Liver (tissue), 9 donors: ENCODE measurements around the gene IPPK. TPM values are rescaled to one million over a fixed set of nuclear protein-coding genes. Genes with fewer than 3 reads are reported as not detected.

Experiments
- DNase-seq: peaks from one replicate; pipeline ENCODE4 v3.0.0-alpha.2; 2017; ENCODE audit warnings: low spot score
- H3K27ac ChIP-seq, 2 donors: one replicate each; pipeline ENCODE4 v1.7.0; 2013; ENCODE audit warnings: inconsistent platforms in 2 of 2, low read length in 2 of 2, control low read depth in 1 of 2, low read depth in 1 of 2, mild to moderate bottlenecking in 1 of 2
- H3K27me3 ChIP-seq, 4 donors: one replicate each; pipeline versions ENCODE4 v1.6.1 to v1.7.0; 2013; ENCODE audit warnings: low read length in 3 of 4, inconsistent platforms in 1 of 4, mild to moderate bottlenecking in 1 of 4, moderate library complexity in 1 of 4; ENCODE audit not compliant: control insufficient read depth in 4 of 4, insufficient read depth in 4 of 4
- H3K36me3 ChIP-seq, 4 donors: one replicate each; pipeline versions ENCODE4 v1.6.1 to v1.7.0; 2013; ENCODE audit warnings: low read length in 3 of 4, mild to moderate bottlenecking in 3 of 4, low read depth in 1 of 4, moderate library complexity in 1 of 4; ENCODE audit not compliant: control insufficient read depth in 4 of 4, insufficient read depth in 3 of 4
- H3K4me1 ChIP-seq, 4 donors: one replicate each; pipeline versions ENCODE4 v1.6.1 to v1.7.0; 2013; ENCODE audit warnings: low read length in 3 of 4, mild to moderate bottlenecking in 3 of 4, moderate library complexity in 1 of 4; ENCODE audit not compliant: control insufficient read depth in 4 of 4, insufficient read depth in 4 of 4
- H3K4me3 ChIP-seq, 3 donors: one replicate each; pipeline versions ENCODE4 v1.6.1 to v1.7.0; 2013; ENCODE audit warnings: low read length in 3 of 3, control low read depth in 1 of 3, low read depth in 1 of 3, mild to moderate bottlenecking in 1 of 3
- H3K9ac ChIP-seq, 2 donors: one replicate each; pipeline ENCODE4 v1.7.0; 2013; ENCODE audit warnings: low read length in 2 of 2, mild to moderate bottlenecking in 2 of 2, moderate library complexity in 2 of 2, control low read depth in 1 of 2, low read depth in 1 of 2
- H3K9me3 ChIP-seq, 4 donors: one replicate each; pipeline versions ENCODE4 v1.6.1 to v1.7.0; 2013; ENCODE audit warnings: low read length in 3 of 4; ENCODE audit not compliant: control insufficient read depth in 4 of 4
- CTCF ChIP-seq: fragments of 150-350 bp; IDR thresholded peaks from 2 replicates; pipeline ENCODE4 v1.5.1; 2017; ENCODE audit warnings: improper control_type of control experiment, low read depth, low read length; ENCODE audit not compliant: missing input control
- EGR1 ChIP-seq, 2 donors: IDR thresholded peaks; 2 replicates each; pipeline ENCODE4 v1.6.1; 2016 to 2018; ENCODE audit warnings: antibody characterized with exemption in 2 of 2, low read depth in 2 of 2
- HNF4A ChIP-seq, 2 donors: conservative IDR thresholded peaks; 2 replicates each; pipeline ENCODE4 v1.6.1; 2016; ENCODE audit warnings: antibody characterized with exemption in 2 of 2, mild to moderate bottlenecking in 2 of 2
- HNF4G ChIP-seq: IDR thresholded peaks from 2 replicates; pipeline ENCODE4 v1.6.1; 2016; ENCODE audit warnings: antibody characterized with exemption
- JUND ChIP-seq, 2 donors: IDR thresholded peaks; 2 replicates each; pipeline ENCODE4 v1.6.1; 2016; ENCODE audit warnings: antibody characterized with exemption in 2 of 2
- NR2F2 ChIP-seq: IDR thresholded peaks from 2 replicates; pipeline ENCODE4 v1.6.1; 2016; ENCODE audit warnings: antibody characterized with exemption
- RAD21 ChIP-seq, 2 donors: IDR thresholded peaks; 2 replicates each; pipeline ENCODE4 v1.6.1; 2016; ENCODE audit warnings: antibody characterized with exemption in 2 of 2, mild to moderate bottlenecking in 2 of 2
- REST ChIP-seq: IDR thresholded peaks from 2 replicates; pipeline ENCODE4 v1.6.1; 2016; ENCODE audit warnings: antibody characterized with exemption, mild to moderate bottlenecking
- SP1 ChIP-seq: IDR thresholded peaks from 2 replicates; pipeline ENCODE4 v1.6.1; 2018; ENCODE audit warnings: antibody characterized with exemption, mild to moderate bottlenecking
- TAF1 ChIP-seq: conservative IDR thresholded peaks from 2 replicates; pipeline ENCODE4 v1.6.1; 2016; ENCODE audit warnings: antibody characterized with exemption, mild to moderate bottlenecking
- WGBS: extraction: QIAGEN DNeasy Blood & Tissue Kit; methylation state at CpG from one replicate; pipeline ENCODE4 v1.1.7; 2013; 5-methylcytosine and 5-hydroxymethylcytosine counted together
- polyA plus RNA-seq, 2 donors: library from polyadenylated mRNA; stranded (reverse) in 1 of 2; unstranded in 1 of 2; fragments of 200-250 nt in 1 of 2; fragments of >200 nt in 1 of 2; fragmentation: Nextera tagmentation in 1 of 2; extraction: Ambion mirVana in 1 of 2; gene quantifications; one replicate each; pipeline versions ENCODE4 v1.2.1 to v1.2.3, GENCODE V29; 2013 to 2015
- total RNA-seq, 2 donors: library from RNA; depleted of rRNA; stranded (reverse); fragments of >200 nt; gene quantifications; one replicate each; pipeline ENCODE4 v1.2.3, GENCODE V29; 2014
- TF ChIP-seq, protein P1 (sequence below): IDR thresholded peaks from 2 replicates; pipeline ENCODE4 v1.6.1; 2016; ENCODE audit warnings: antibody characterized with exemption
- donor health status: healthy.
- donor health status: healthy.
- donor health status: healthy.
- donor health status: healthy.
- donor health status: healthy.

Gene IPPK
- total and polyA plus RNA-seq, 4 donors, result 2.1 to 5.9 (median 3.6) TPM

DNA sequence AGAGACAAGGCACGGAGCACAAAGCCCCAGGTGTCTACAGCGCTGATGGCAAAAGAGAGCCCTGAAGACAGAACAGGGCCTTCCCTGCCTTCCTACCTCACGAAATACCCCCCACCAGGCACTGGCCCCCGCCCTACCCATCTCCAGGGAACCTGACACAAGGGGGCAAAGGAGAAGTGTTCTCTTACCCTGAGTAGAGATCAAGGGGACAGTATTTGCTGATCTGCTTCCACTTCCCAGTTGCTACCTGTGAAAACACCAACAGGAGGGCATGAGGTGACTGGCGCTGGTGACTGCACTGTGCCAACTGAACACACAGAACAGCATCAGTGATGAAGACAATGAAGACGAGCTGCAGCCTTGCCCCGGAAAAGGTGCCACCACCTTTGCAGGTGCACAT is 27.4 kb downstream of the IPPK start:
- Histone ChIP-seq H3K9ac (no peak overlapping the region), H3K27me3 (no peaks in the 10 kb centered on the region), H3K27ac (no peak overlapping the region), H3K4me1 (no peaks in the 10 kb centered on the region), H3K4me3 (no peak overlapping the region), H3K36me3 (peaks cover 21 to 76% (median 48%) of the 10 kb centered on the region in 4 donors), H3K9me3 (no peaks in the 10 kb centered on the region)
- TF ChIP-seq TAF1, result no peak
- TF ChIP-seq CTCF, result no peak
- no peak for TF ChIP-seq REST
- TF ChIP-seq JUND (IDR thresholded peaks at IDR 0.05), result no peak
- TF ChIP-seq RAD21 (IDR thresholded peaks at IDR 0.05), result no peak
- no peak for TF ChIP-seq SP1
- no peak for TF ChIP-seq HNF4G
- TF ChIP-seq EGR1 (IDR thresholded peaks at IDR 0.05; ENCODE audit: low read depth in 2 of 2), result no peak
- WGBS, result 96% methylated on average over 7 of the region's 7 CpGs
- DNase-seq, result no peak

DNA sequence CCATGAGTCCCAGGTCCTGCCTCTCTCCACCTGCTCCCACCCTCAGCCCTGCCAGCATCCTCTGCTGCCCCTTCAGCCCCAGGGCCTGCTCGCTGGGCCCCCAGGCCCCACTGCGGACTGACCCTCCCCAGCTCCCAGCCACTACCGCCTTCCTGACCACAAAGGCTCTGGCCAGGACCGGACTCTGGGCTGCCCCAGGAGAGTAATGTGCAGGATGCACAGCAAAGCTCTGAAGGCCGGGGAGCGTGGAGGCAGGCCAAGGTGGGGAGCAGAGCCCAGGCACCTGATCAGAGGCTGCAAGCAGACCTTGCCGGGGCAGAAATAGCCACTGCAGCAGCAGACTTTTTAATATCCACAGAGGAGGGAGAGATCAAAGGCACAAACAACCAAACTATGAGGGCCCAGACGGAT is 27.9 kb downstream of the IPPK start:
- no peak overlapping the region for H3K4me3 ChIP-seq
- H3K9me3 ChIP-seq, result no peaks in the 10 kb centered on the region
- H3K9ac ChIP-seq, result no peak overlapping the region
- H3K27me3 ChIP-seq, result no peaks in the 10 kb centered on the region
- WGBS, result 96% methylated on average over 8 of the region's 8 CpGs
- no peak overlapping the region for H3K27ac ChIP-seq
- H3K36me3 ChIP-seq, result peaks cover 23 to 76% (median 48%) of the 10 kb centered on the region in 4 donors
- no peak for DNase-seq
- H3K4me1 ChIP-seq, result no peaks in the 10 kb centered on the region
- TF ChIP-seq, protein P1, sequence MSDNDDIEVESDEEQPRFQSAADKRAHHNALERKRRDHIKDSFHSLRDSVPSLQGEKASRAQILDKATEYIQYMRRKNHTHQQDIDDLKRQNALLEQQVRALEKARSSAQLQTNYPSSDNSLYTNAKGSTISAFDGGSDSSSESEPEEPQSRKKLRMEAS, result no peak
- TF ChIP-seq HNF4A (conservative IDR thresholded peaks at IDR 0.05) (no peak), REST (no peak), NR2F2 (no peak)
